Panc1 (cell line): ENCODE data around the gene PCNX1. TPM values are rescaled to one million over a fixed set of nuclear protein-coding genes. Genes with fewer than 3 reads are reported as not detected.
A peak's percentile ranks its signal among the peaks of the same experiment; 100 is the strongest.

ENCODE experiments used
- ATAC-seq: fragments of 200-7000 bp; cut with Tn5 transposase; 2 replicates; pipeline ENCODE4 v1.9.1; 2020; ENCODE audit warnings: mild to moderate bottlenecking, moderate library complexity
- BruUV-seq: library from RNA; stranded (reverse); fragments of 400-500 nt; replicated peaks from 2 replicates; lab custom pipeline; 2021; lab: Mats Ljungman, UMichigan
- CTCF ChIA-PET: fragments of 300-600 bp; sonication (Branson Sonifier 250); formaldehyde crosslinking; loops from one replicate; lab custom pipeline; 2022; ENCODE audit warnings: antibody characterized with exemption; lab: Charles Lee
- POLR2A ChIA-PET: fragments of 300-600 bp; sonication (Branson Sonifier 250); formaldehyde crosslinking; loops from one replicate; lab custom pipeline; 2022; ENCODE audit warnings: antibody characterized with exemption; lab: Charles Lee
- DNase-seq: peaks from one replicate; pipeline ENCODE4 v3.0.0-alpha.2; 2010; ENCODE audit warnings: low read depth, low spot score
- H3K27ac ChIP-seq: 2 replicates; pipeline ENCODE4 v1.5.1; 2011; ENCODE audit warnings: mild to moderate bottlenecking, low read length, inconsistent platforms
- H3K27me3 ChIP-seq: fragments of 200-500 bp; sonication (Bioruptor generic); 2 replicates; pipeline ENCODE4 v1.6.0; 2014; ENCODE audit warnings: low read length, inconsistent platforms; ENCODE audit not compliant: control insufficient read depth, insufficient read depth
- H3K36me3 ChIP-seq: fragments of 200-500 bp; sonication (Bioruptor generic); 2 replicates; pipeline ENCODE4 v1.5.1; 2014; ENCODE audit warnings: inconsistent platforms, mild to moderate bottlenecking, low read length, moderate library complexity; ENCODE audit not compliant: control insufficient read depth, insufficient read depth
- H3K4me1 ChIP-seq: 2 replicates; pipeline ENCODE4 v1.5.1; 2011; ENCODE audit warnings: inconsistent platforms, mild to moderate bottlenecking, low read length, moderate library complexity; ENCODE audit not compliant: control insufficient read depth, insufficient read depth
- H3K4me3 ChIP-seq, 2 experiments: 2 replicates each; pipeline ENCODE4 v1.5.1; 2011 to 2012; ENCODE audit warnings: low read depth in 2 of 2, low read length in 2 of 2, mild to moderate bottlenecking in 2 of 2, inconsistent platforms in 1 of 2, moderate library complexity in 1 of 2
- H3K9me3 ChIP-seq: fragments of 200-500 bp; sonication (Bioruptor generic); 2 replicates; pipeline ENCODE4 v1.5.1; 2014; ENCODE audit warnings: low read depth, mild to moderate bottlenecking, inconsistent platforms, low read length, moderate library complexity; ENCODE audit not compliant: control insufficient read depth, insufficient read depth
- POLR2AphosphoS5 ChIP-seq: IDR thresholded peaks from 2 replicates; pipeline ENCODE4 v1.6.1; 2012; ENCODE audit warnings: mild to moderate bottlenecking, low read depth, low read length, moderate library complexity
- SIN3A ChIP-seq: IDR thresholded peaks from 2 replicates; pipeline ENCODE4 v1.6.1; 2012; ENCODE audit warnings: low read depth, mild to moderate bottlenecking, low read length, moderate library complexity, borderline replicate concordance; ENCODE audit not compliant: insufficient read depth
- TCF7L2 ChIP-seq: IDR thresholded peaks from 2 replicates; pipeline ENCODE4 v1.6.1; 2011; ENCODE audit warnings: mild to moderate bottlenecking, low read depth, low read length, inconsistent platforms
- in situ Hi-C: cut with HindIII; loops from 2 replicates; pipeline ENCODE4 v1.10.0; 2016; ENCODE audit warnings: low sequenced_read_pairs, low pct_unique_long_range_greater_than_20kb
- intact Hi-C: fragments of 100-400 bp; cut with micrococcal nuclease; formaldehyde crosslinking; loops from one replicate; pipeline ENCODE4 v1.10.0; 2022; ENCODE audit not compliant: unreplicated experiment
- total RNA-seq: library from RNA; stranded (reverse); gene quantifications from one replicate; pipeline ENCODE4 v1.2.1, GENCODE V29; 2021; ENCODE audit not compliant: unreplicated experiment
- TF ChIP-seq, protein P1 (sequence below): fragments of 450-650 bp; IDR thresholded peaks from 2 replicates; pipeline ENCODE4 v1.5.1; 2017; ENCODE audit warnings: mild to moderate bottlenecking
- TF ChIP-seq, protein P2 (sequence below), 2 experiments: IDR thresholded peaks; 2 replicates each; pipeline ENCODE4 v1.6.1; 2011 to 2012; ENCODE audit warnings: low read depth in 2 of 2, control low read depth in 1 of 2, low read length in 1 of 2, mild to moderate bottlenecking in 1 of 2, moderate library complexity in 1 of 2; ENCODE audit not compliant: insufficient read depth in 1 of 2

The PCNX1 gene
- total RNA-seq, 1 experiment from 2014 or later = 30.5 TPM

GRCh38 chr14:70971560-70971959, 64.3 kb downstream of the PCNX1 start:
- Histone ChIP-seq H3K27ac (no peak overlapping the region), H3K27me3 (no peaks in the 10 kb centered on the region), H3K4me3 (no peak overlapping the region), H3K4me1 (no peaks in the 10 kb centered on the region; the same call in 1 of the 2 replicates), H3K9me3 (no peaks in the 10 kb centered on the region), H3K36me3 (no peaks in the 10 kb centered on the region)
- in situ Hi-C loops (no loop called here), intact Hi-C loops (loop anchor here (5.0 kb wide), 3 partner anchors 64 to 349 kb away; partner anchors contain the start of gene PCNX1)
- no TSS peak for BruUV-seq
- no peak for ATAC-seq
- ChIA-PET CTCF (no interaction called here), POLR2A (no interaction called here)
- no peak for TF ChIP-seq TCF7L2
- no peak for TF ChIP-seq SIN3A
- no peak for TF ChIP-seq POLR2AphosphoS5
- TF ChIP-seq, protein P1, sequence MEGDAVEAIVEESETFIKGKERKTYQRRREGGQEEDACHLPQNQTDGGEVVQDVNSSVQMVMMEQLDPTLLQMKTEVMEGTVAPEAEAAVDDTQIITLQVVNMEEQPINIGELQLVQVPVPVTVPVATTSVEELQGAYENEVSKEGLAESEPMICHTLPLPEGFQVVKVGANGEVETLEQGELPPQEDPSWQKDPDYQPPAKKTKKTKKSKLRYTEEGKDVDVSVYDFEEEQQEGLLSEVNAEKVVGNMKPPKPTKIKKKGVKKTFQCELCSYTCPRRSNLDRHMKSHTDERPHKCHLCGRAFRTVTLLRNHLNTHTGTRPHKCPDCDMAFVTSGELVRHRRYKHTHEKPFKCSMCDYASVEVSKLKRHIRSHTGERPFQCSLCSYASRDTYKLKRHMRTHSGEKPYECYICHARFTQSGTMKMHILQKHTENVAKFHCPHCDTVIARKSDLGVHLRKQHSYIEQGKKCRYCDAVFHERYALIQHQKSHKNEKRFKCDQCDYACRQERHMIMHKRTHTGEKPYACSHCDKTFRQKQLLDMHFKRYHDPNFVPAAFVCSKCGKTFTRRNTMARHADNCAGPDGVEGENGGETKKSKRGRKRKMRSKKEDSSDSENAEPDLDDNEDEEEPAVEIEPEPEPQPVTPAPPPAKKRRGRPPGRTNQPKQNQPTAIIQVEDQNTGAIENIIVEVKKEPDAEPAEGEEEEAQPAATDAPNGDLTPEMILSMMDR = no peak
- TF ChIP-seq, protein P2, sequence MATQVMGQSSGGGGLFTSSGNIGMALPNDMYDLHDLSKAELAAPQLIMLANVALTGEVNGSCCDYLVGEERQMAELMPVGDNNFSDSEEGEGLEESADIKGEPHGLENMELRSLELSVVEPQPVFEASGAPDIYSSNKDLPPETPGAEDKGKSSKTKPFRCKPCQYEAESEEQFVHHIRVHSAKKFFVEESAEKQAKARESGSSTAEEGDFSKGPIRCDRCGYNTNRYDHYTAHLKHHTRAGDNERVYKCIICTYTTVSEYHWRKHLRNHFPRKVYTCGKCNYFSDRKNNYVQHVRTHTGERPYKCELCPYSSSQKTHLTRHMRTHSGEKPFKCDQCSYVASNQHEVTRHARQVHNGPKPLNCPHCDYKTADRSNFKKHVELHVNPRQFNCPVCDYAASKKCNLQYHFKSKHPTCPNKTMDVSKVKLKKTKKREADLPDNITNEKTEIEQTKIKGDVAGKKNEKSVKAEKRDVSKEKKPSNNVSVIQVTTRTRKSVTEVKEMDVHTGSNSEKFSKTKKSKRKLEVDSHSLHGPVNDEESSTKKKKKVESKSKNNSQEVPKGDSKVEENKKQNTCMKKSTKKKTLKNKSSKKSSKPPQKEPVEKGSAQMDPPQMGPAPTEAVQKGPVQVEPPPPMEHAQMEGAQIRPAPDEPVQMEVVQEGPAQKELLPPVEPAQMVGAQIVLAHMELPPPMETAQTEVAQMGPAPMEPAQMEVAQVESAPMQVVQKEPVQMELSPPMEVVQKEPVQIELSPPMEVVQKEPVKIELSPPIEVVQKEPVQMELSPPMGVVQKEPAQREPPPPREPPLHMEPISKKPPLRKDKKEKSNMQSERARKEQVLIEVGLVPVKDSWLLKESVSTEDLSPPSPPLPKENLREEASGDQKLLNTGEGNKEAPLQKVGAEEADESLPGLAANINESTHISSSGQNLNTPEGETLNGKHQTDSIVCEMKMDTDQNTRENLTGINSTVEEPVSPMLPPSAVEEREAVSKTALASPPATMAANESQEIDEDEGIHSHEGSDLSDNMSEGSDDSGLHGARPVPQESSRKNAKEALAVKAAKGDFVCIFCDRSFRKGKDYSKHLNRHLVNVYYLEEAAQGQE (IDR thresholded peaks at IDR 0.05; ENCODE audit: insufficient read depth in 1 of 2, low read depth in 2 of 2, low read length in 1 of 2) = no peak
- no peak for DNase-seq

- ATAC-seq (peak; percentile 89), DNase-seq (peak; percentile 62)
- in situ Hi-C loops (no loop called here), intact Hi-C loops (loop anchor here (5.0 kb wide), 3 partner anchors 65 to 350 kb away; partner anchors contain the start of gene PCNX1)
- TF ChIP-seq SIN3A = no peak
- TF ChIP-seq, protein P1 = peak; percentile 81
- no TSS peak for BruUV-seq
- H3K36me3 ChIP-seq = no peaks in the 10 kb centered on the region; the same call in none of the 2 replicates
- H3K27ac ChIP-seq = no peak overlapping the region
- CTCF ChIA-PET = interaction anchor here (0.5 to 1.6 kb wide), 2 partner anchors 91 to 155 kb away, joined by 3 to 5 read pairs; no protein-coding TSS in a partner anchor
- H3K27me3 ChIP-seq = no peaks in the 10 kb centered on the region
- POLR2A ChIA-PET = no interaction called here
- no peaks in the 10 kb centered on the region for H3K4me1 ChIP-seq
- no peaks in the 10 kb centered on the region for H3K9me3 ChIP-seq
- H3K4me3 ChIP-seq = no peak overlapping the region
Measured at GRCh38 chr14:70972107-70972976, 65.1 kb downstream of the PCNX1 start.
